Naive thymus-derived CD8-positive, alpha-beta T cell (primary cell): ENCODE results near the gene CETN1. TPM values are rescaled to one million over a fixed set of nuclear protein-coding genes. Genes with fewer than 3 reads are reported as not detected.
A peak's percentile ranks its signal among the peaks of the same experiment; 100 is the strongest.

Experiments
- ATAC-seq, 2 donors: fragments of 150-1000 bp; cut with Tn5 transposase in 1 of 2; sonication (Bioruptor Pico), chemical (Tn5 transposase) in 1 of 2; 1 replicate in 1 of 2; 2 replicates in 1 of 2; pipeline ENCODE4 v1.10.0; 2021; ENCODE audit warnings: mild to moderate bottlenecking in 2 of 2, moderate library complexity in 2 of 2
- POLR2A ChIA-PET: fragments of 350-600 bp; sonication (Branson Sonifier 250); formaldehyde crosslinking; loops from one replicate; lab custom pipeline; 2021; ENCODE audit warnings: antibody characterized with exemption; lab: Charles Lee
- DNase-seq, 10 donors: peaks; one replicate each; pipeline versions ENCODE4 v3.0.0 to v3.0.0-alpha.2; 2020 to 2022
- H3K27ac Mint-ChIP-seq, 10 donors: one replicate each; pipeline ENCODE4 v1.8.0; 2020 to 2022; ENCODE audit warnings: mild to moderate bottlenecking in 10 of 10, mixed read lengths in 10 of 10, moderate library complexity in 4 of 10, inconsistent platforms in 1 of 10
- H3K27me3 Mint-ChIP-seq, 5 donors: one replicate each; pipeline ENCODE4 v1.8.0; 2021 to 2022; ENCODE audit warnings: mixed read lengths in 5 of 5
- H3K36me3 Mint-ChIP-seq, 3 donors: one replicate each; pipeline ENCODE4 v1.8.0; 2020 to 2022; ENCODE audit warnings: mixed read lengths in 3 of 3, mild to moderate bottlenecking in 2 of 3, inconsistent platforms in 1 of 3
- H3K4me1 Mint-ChIP-seq, 4 donors: one replicate each; pipeline ENCODE4 v1.8.0; 2021 to 2022; ENCODE audit warnings: mixed read lengths in 4 of 4
- H3K4me3 Mint-ChIP-seq, 10 donors: one replicate each; pipeline ENCODE4 v1.8.0; 2020 to 2022; ENCODE audit warnings: mild to moderate bottlenecking in 10 of 10, mixed read lengths in 10 of 10, moderate library complexity in 6 of 10, inconsistent platforms in 1 of 10
- H3K9me3 Mint-ChIP-seq, 9 donors: one replicate each; pipeline ENCODE4 v1.8.0; 2020 to 2022; ENCODE audit warnings: mixed read lengths in 9 of 9, mild to moderate bottlenecking in 3 of 9, inconsistent platforms in 1 of 9, moderate library complexity in 1 of 9
- polyA plus RNA-seq, 3 donors: library from polyadenylated mRNA; unstranded; fragments of 300-500 nt; fragmentation: Illumina TruSeq; gene quantifications; one replicate each; pipeline ENCODE4 v1.2.3, GENCODE V29; 2021
- total RNA-seq, 8 experiments: library from RNA in 2 of 8; stranded (reverse) in 2 of 8; gene quantifications; one replicate each; pipeline ENCODE4 v1.2.3 and lab custom pipeline; 2021 to 2026

Gene CETN1
- total and polyA plus RNA-seq, 5 experiments from 2014 or later = not detected

- Mint-ChIP-seq H3K27ac (no peak overlapping the region), H3K4me1 (no peaks in the 10 kb centered on the region), H3K27me3 (peaks cover 0 to 2% (median 0%) of the 10 kb centered on the region in 5 donors), H3K36me3 (no peaks in the 10 kb centered on the region), H3K4me3 (no peak overlapping the region), H3K9me3 (no peaks in the 10 kb centered on the region)
- DNase-seq = peak in 3 of 10 donors; percentile 20 to 29 (median 28)
- POLR2A ChIA-PET = no interaction called here
- ATAC-seq = peak; percentile 33 to 49
Observed at GRCh38 chr18:616380-616995, 36.3 kb downstream of the CETN1 start.

DNA sequence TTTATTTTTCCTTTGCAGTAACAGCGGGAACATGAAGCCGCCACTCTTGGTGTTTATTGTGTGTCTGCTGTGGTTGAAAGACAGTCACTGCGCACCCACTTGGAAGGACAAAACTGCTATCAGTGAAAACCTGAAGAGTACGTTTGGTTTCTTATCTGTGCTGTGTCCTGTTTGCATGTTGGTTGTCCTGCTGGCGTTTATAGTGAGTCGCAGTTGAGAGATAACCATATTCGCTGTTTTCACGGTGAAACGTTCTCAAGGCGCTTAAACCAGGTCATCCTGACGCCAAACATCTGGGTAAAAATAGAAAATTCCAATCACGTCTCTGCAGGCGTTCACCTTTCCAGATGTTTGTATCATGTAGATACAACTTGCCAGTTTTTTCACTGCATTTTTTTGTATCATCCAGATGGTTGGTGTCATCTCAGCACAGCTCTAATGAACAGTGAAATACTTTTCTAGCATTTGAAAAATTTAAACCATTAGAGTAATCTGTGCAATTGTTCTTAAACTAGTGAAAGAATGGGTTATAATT, 37.9 kb downstream of the CETN1 start:
- DNase-seq = no peak
- Mint-ChIP-seq H3K27me3 (peaks cover 0 to 4% (median 3%) of the 10 kb centered on the region in 5 donors), H3K36me3 (no peaks in the 10 kb centered on the region), H3K27ac (no peak overlapping the region), H3K4me1 (no peaks in the 10 kb centered on the region), H3K9me3 (no peaks in the 10 kb centered on the region), H3K4me3 (no peak overlapping the region)
- ATAC-seq = no peak
- POLR2A ChIA-PET = no interaction called here

- POLR2A ChIA-PET = no interaction called here
- ATAC-seq = no peak
- no peaks in the 10 kb centered on the region for H3K4me1 Mint-ChIP-seq
Observed at GRCh38 chr18:618618-619017, 38.4 kb downstream of the CETN1 start.

DNA sequence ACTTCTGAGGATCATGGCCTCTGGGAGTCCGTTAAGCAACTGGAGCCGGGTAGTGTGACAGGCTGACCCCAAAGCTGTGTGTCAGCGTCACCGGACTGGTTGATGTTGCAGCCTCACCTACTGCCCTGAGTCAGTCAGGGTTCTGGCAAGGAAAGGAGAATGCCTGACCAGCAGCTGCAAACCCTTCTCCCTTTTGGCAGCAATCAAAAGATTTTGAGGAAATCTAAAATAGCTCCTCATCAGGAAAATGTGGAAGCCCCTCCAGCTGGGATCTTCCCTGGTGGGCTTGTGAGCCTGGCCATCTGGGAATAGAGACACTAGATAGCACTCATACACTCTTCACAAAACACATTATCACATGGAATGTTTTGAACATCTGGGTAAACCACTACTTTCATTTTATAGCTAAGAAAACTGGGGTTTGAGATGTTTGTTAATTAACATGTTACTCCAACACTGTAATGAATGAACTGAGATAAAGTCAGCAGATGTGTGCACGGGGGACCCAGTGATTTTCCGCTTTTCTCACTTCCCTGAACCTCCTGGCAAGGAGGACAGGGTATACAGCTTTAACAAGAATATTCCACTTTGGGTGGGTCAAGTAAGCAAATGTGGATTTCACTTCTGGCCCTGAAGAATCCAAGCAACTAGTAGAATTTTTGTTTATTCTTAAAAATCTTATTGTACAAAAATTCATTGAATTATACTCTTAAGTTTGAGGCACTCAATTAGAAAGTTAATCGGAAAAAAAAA, 41.3 kb downstream of the CETN1 start:
- Mint-ChIP-seq H3K4me1 (peaks cover 0 to 2% (median 0%) of the 10 kb centered on the region in 4 donors), H3K4me3 (no peak overlapping the region), H3K27me3 (peaks cover 0 to 7% (median 3%) of the 10 kb centered on the region in 5 donors), H3K36me3 (no peaks in the 10 kb centered on the region), H3K9me3 (no peaks in the 10 kb centered on the region), H3K27ac (no peak overlapping the region)
- no peak for ATAC-seq
- DNase-seq = no peak
- POLR2A ChIA-PET = no interaction called here

More at GRCh38 chr18:618618-619017, 38.4 kb downstream of the CETN1 start:
- H3K9me3 Mint-ChIP-seq = no peaks in the 10 kb centered on the region
- H3K27me3 Mint-ChIP-seq = peaks cover 0 to 5% (median 3%) of the 10 kb centered on the region in 5 donors
- no peak for DNase-seq
- no peak overlapping the region for H3K4me3 Mint-ChIP-seq
- no peaks in the 10 kb centered on the region for H3K36me3 Mint-ChIP-seq
- H3K27ac Mint-ChIP-seq = no peak overlapping the region

GRCh38 chr18:622289-622688, 42.1 kb downstream of the CETN1 start:
- H3K4me3 Mint-ChIP-seq = no peak overlapping the region
- H3K27me3 Mint-ChIP-seq = peaks cover 0 to 10% (median 3%) of the 10 kb centered on the region in 5 donors
- H3K9me3 Mint-ChIP-seq = no peaks in the 10 kb centered on the region
- no peak for ATAC-seq
- no peak for DNase-seq
- POLR2A ChIA-PET = no interaction called here
- no peak overlapping the region for H3K27ac Mint-ChIP-seq
- H3K36me3 Mint-ChIP-seq = no peaks in the 10 kb centered on the region
- H3K4me1 Mint-ChIP-seq = peaks cover 0 to 2% (median 0%) of the 10 kb centered on the region in 4 donors

DNA sequence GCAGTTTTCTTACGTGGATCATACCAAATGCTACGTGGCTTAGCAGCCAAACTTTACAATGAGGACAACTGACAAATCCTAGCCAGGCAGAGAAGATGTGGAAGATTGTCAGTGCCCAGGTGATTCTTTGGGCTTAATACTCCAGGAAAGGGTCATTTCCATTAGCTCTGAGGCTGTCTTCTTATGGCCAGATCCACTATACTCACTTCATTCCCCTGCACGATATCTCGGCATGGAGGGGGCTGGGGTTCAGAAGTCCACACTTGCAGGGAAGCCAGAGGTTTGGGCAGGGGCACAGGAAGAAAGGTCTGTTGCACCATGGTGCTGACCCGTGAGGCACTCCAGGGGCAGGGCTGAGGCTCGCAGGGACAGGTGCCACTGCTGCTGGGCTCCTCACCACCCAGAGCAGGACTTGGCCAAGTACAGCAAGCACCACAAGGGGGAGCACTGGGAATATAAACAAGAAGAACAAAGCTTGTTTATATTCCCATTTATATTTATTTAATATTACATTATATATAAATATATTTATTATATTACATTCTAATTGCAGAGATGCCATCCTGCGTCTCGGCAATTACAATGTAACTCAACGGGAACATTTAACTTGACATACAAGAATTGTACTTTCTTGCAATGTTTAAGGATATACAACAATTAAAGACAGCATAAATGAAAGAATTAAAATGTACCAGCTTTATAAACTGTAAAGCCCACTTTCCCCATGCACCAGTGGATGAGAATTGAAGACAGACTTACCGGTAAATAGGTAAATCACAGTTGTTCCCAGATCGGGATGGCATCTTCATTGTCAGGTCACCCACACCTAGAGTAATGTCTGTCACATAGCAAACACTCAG, 43.8 kb downstream of the CETN1 start:
- peak; percentile 66 to 67 for ATAC-seq
- DNase-seq = peak; percentile 6 to 72 (median 31)
- H3K27me3 Mint-ChIP-seq = peaks cover 0 to 10% (median 3%) of the 10 kb centered on the region in 5 donors
- H3K4me1 Mint-ChIP-seq = peaks cover 0 to 2% (median 0%) of the 10 kb centered on the region in 4 donors
- H3K27ac Mint-ChIP-seq = no peak overlapping the region
- H3K36me3 Mint-ChIP-seq = no peaks in the 10 kb centered on the region
- no peak overlapping the region for H3K4me3 Mint-ChIP-seq
- POLR2A ChIA-PET = no interaction called here
- no peaks in the 10 kb centered on the region for H3K9me3 Mint-ChIP-seq

GRCh38 chr18:627231-627630, 47.1 kb downstream of the CETN1 start:
- no peaks in the 10 kb centered on the region for H3K36me3 Mint-ChIP-seq
- DNase-seq = no peak
- peaks cover 0 to 11% (median 7%) of the 10 kb centered on the region in 5 donors for H3K27me3 Mint-ChIP-seq
- H3K4me1 Mint-ChIP-seq = peaks cover 0 to 4% (median 0%) of the 10 kb centered on the region in 4 donors
- H3K27ac Mint-ChIP-seq = no peak overlapping the region
- no peaks in the 10 kb centered on the region for H3K9me3 Mint-ChIP-seq
- ATAC-seq = no peak
- POLR2A ChIA-PET = no interaction called here
- no peak overlapping the region for H3K4me3 Mint-ChIP-seq

DNA sequence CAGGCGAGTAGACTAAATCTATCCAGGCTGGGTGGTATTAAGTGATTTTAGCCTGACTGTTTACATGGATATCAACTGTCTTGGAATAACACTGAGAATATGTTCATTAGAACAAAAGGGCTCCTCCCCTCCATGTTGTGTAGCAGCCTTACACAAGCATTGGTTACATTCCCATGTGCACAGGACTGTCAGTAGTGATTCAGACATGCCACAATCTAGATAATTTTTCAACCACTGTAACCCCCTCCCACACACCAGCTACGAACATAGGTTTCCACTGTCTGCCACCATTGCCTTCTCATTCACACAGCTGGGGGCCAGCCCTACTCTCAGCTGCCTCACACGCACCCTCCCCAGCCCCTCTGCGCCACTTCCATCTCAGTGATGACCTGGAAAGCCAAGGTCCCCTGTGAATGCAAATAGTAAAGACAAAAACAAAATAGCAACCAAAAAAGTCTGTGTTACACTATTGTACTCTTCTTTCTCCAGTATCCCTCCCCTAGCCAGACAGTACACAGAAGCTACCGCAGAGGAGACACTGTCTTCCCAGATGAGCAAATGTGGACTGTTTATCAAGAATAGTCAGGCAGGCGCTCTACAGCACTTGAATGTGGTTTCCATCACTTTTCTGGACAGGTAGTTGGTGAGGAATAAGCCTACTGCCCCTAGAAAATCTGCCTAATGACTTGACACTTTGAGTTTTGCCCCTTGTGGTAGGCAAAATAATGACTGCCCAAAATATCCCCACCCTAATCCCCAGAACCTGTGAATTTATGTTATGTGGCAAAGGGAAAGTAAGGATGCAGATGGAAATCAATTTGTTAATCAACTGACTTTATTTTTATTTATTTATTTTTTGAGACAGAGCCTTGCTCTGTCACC, 49.3 kb downstream of the CETN1 start:
- POLR2A ChIA-PET = no interaction called here
- no peaks in the 10 kb centered on the region for H3K9me3 Mint-ChIP-seq
- H3K27ac Mint-ChIP-seq = peak overlapping the region in 3 of 10 donors; percentile 18 to 34 (median 28)
- no peak overlapping the region for H3K4me3 Mint-ChIP-seq
- H3K36me3 Mint-ChIP-seq = no peaks in the 10 kb centered on the region
- DNase-seq (no peak), ATAC-seq (no peak)
- peaks cover 0 to 2% (median 0%) of the 10 kb centered on the region in 4 donors for H3K4me1 Mint-ChIP-seq
- H3K27me3 Mint-ChIP-seq = peaks cover 0 to 13% (median 3%) of the 10 kb centered on the region in 5 donors

DNA sequence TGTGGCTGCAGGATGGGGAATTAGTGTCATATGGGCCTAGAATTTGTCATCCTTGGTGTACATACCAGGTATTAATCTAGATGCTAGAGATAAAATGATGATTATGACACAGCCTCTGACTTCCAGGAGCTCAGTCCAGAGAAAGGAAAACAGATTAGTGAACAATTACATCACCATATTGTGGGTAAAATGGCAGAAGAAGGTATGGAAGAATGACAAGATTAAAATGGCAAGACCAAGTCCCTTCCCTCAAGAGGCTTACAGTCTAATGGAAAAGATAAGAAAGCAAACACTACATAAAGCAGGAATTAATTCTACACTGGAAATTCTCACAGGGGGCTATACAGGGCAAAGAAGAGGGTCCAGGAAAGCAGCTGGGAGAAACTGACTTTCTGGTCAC, 51.4 kb downstream of the CETN1 start:
- Mint-ChIP-seq H3K4me1 (peaks cover 0 to 2% (median 0%) of the 10 kb centered on the region in 4 donors), H3K27ac (no peak overlapping the region), H3K4me3 (no peak overlapping the region), H3K9me3 (no peaks in the 10 kb centered on the region), H3K36me3 (no peaks in the 10 kb centered on the region), H3K27me3 (peaks cover 0 to 13% (median 4%) of the 10 kb centered on the region in 5 donors)
- ATAC-seq = no peak
- no peak for DNase-seq
- POLR2A ChIA-PET = no interaction called here
